GM12801 (cell line): ENCODE data around the gene CXXC4.

Experiments
- CTCF ChIP-seq: IDR thresholded peaks from one replicate; pipeline ENCODE4 v1.5.1; 2011; ENCODE audit warnings: control low read depth; ENCODE audit not compliant: insufficient read length; ENCODE audit errors: extremely low read depth

The CXXC4 gene

GRCh38 chr4:104489731-104490095 lies 5.0 kb downstream of the CXXC4 start:
- TF ChIP-seq CTCF: no peak

- TF ChIP-seq CTCF: no peak
These were observed 6.5 kb downstream of the CXXC4 start for GRCh38 chr4:104488151-104488550.

- no peak for TF ChIP-seq CTCF
These were observed 7.8 kb downstream of the CXXC4 start for GRCh38 chr4:104486716-104487504.

- TF ChIP-seq CTCF: no peak
These were observed 19.0 kb downstream of the CXXC4 start for GRCh38 chr4:104475652-104476051.

- TF ChIP-seq CTCF: no peak
These were observed 21.9 kb downstream of the CXXC4 start for GRCh38 chr4:104472766-104473165.

- TF ChIP-seq CTCF: no peak
These were observed 23.9 kb downstream of the CXXC4 start for GRCh38 chr4:104470770-104471169.

GRCh38 chr4:104469794-104470193 lies 24.9 kb downstream of the CXXC4 start:
- TF ChIP-seq CTCF: no peak
